Suprapubic skin (tissue), 4 donors: ENCODE measurements around the gene TTC27.

ENCODE experiments used
- EP300 ChIP-seq: sonication (generic); formaldehyde crosslinking; IDR thresholded peaks from one replicate; pipeline ENCODE4 v1.6.1; 2017; ENCODE audit warnings: antibody characterized with exemption
- POLR2A ChIP-seq, 2 donors: fragments of 450-650 bp; IDR thresholded peaks; one replicate each; pipeline ENCODE4 v1.6.1; 2017; ENCODE audit warnings: antibody characterized with exemption in 2 of 2, mild to moderate bottlenecking in 2 of 2, moderate library complexity in 2 of 2
- POLR2AphosphoS5 ChIP-seq, 3 donors: sonication (generic); formaldehyde crosslinking; IDR thresholded peaks; one replicate each; pipeline ENCODE4 v1.6.1; 2017; ENCODE audit warnings: antibody characterized with exemption in 3 of 3
- TF ChIP-seq, protein P1 (sequence below), 2 donors: fragments of 200-600 bp in 1 of 2; fragments of 450-650 bp in 1 of 2; sonication (generic) in 1 of 2; IDR thresholded peaks; one replicate each; pipeline ENCODE4 v1.5.1; 2016 to 2019; ENCODE audit warnings: antibody characterized with exemption in 2 of 2, mild to moderate bottlenecking in 1 of 2, moderate library complexity in 1 of 2

DNA sequence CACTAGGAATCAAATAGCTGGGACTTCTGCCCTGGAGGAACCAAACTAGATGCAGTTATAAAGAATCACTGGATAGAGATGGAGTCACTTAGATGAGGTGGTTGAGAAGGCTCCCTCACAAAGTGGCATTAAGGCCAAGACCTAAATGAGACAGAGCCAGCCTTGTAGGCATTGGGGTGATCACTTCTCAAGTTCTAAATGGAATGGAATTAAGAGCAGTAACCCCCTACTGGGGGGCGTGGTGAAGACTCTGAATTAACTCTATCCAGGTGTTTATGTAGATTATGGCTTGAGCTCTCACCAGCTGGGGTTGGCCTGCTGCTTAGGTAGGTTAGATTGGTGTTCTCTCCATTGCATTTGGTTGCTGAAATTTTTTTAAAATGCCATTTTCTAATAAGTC is 71.3 kb downstream of the TTC27 start:
- no peak for TF ChIP-seq POLR2AphosphoS5 (IDR thresholded peaks at IDR 0.05)
- TF ChIP-seq, protein P1, sequence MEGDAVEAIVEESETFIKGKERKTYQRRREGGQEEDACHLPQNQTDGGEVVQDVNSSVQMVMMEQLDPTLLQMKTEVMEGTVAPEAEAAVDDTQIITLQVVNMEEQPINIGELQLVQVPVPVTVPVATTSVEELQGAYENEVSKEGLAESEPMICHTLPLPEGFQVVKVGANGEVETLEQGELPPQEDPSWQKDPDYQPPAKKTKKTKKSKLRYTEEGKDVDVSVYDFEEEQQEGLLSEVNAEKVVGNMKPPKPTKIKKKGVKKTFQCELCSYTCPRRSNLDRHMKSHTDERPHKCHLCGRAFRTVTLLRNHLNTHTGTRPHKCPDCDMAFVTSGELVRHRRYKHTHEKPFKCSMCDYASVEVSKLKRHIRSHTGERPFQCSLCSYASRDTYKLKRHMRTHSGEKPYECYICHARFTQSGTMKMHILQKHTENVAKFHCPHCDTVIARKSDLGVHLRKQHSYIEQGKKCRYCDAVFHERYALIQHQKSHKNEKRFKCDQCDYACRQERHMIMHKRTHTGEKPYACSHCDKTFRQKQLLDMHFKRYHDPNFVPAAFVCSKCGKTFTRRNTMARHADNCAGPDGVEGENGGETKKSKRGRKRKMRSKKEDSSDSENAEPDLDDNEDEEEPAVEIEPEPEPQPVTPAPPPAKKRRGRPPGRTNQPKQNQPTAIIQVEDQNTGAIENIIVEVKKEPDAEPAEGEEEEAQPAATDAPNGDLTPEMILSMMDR (IDR thresholded peaks at IDR 0.05), result no peak
- no peak for TF ChIP-seq EP300
- TF ChIP-seq POLR2A (IDR thresholded peaks at IDR 0.05), result no peak
